ENCODE results near the gene EFHC1. TPM values are rescaled to one million over a fixed set of nuclear protein-coding genes. Genes with fewer than 3 reads are reported as not detected.

Gene EFHC1
- total RNA-seq, 1 experiment from 2014 or later, result 13.2 TPM

GRCh38 chr6:52510213-52510562 lies 90.0 kb downstream of the EFHC1 start:
- Histone ChIP-seq H3K23ac (ENCODE audit: insufficient read length, low read depth, low read length) (no peak overlapping the region), H2BK120ac (ENCODE audit: low read depth, low read length, poor library complexity, severe bottlenecking) (no peak overlapping the region), H3K4me2 (ENCODE audit: insufficient read depth, insufficient read length, low read length) (no peak overlapping the region), H4K8ac (replicated peaks; ENCODE audit: insufficient read length, low read depth, low read length) (no peak overlapping the region), H3K27me3 (ENCODE audit: insufficient read depth, low read length) (no peaks in the 10 kb centered on the region), H3K14ac (ENCODE audit: insufficient read depth, low read length) (no peak overlapping the region), H2BK12ac (ENCODE audit: insufficient read length, low read depth, low read length) (no peak overlapping the region), H2AFZ (ENCODE audit: low read length) (no peak overlapping the region), H3K23me2 (ENCODE audit: insufficient read length, low read depth, low read length, poor library complexity, severe bottlenecking) (no peaks in the 10 kb centered on the region), H2BK5ac (ENCODE audit: insufficient read length, low read length) (no peak overlapping the region), H3K79me2 (ENCODE audit: insufficient read depth, low read length) (no peaks in the 10 kb centered on the region), H3K56ac (ENCODE audit: insufficient read length, low read depth, low read length) (no peak overlapping the region), H3K9me3 (ENCODE audit: control insufficient read depth, low read depth, low read length) (no peaks in the 10 kb centered on the region), H4K5ac (ENCODE audit: insufficient read length, low read depth, low read length) (no peak overlapping the region), H3T11ph (ENCODE audit: low read length) (no peak overlapping the region), H3K79me1 (ENCODE audit: insufficient read depth, low read depth, low read length, poor library complexity, severe bottlenecking) (no peaks in the 10 kb centered on the region), H2BK15ac (ENCODE audit: low read depth, low read length) (no peak overlapping the region), H4K20me1 (ENCODE audit: control insufficient read depth, insufficient read depth, insufficient read length) (no peaks in the 10 kb centered on the region), H3K4me1 (ENCODE audit: insufficient read depth, low read length) (peaks cover 7% of the 10 kb centered on the region; the same call in 1 of the 2 replicates), H2BK20ac (ENCODE audit: low read depth, low read length, poor library complexity, severe bottlenecking) (no peak overlapping the region), H3K9ac (ENCODE audit: extremely low read depth, insufficient read length, low read length) (no peak overlapping the region), H4K91ac (ENCODE audit: insufficient read length, low read depth, low read length) (no peak overlapping the region), H3K4ac (ENCODE audit: low read depth, low read length) (no peak overlapping the region), H2AK5ac (ENCODE audit: insufficient read length, low read length) (no peak overlapping the region), H3K18ac (ENCODE audit: insufficient read length, low read depth, low read length) (no peak overlapping the region), H3K27ac (ENCODE audit: insufficient read length, low read depth, low read length) (no peak overlapping the region)
- Mint-ChIP-seq H3K4me3 (no peak overlapping the region), H3K4me1 (peaks cover 40 to 47% of the 10 kb centered on the region in 2 experiments), H3K9me3 (no peaks in the 10 kb centered on the region), H3K36me3 (ENCODE audit: insufficient read depth in 1 of 3, low read depth in 3 of 3) (peaks cover 16 to 62% (median 38%) of the 10 kb centered on the region in 3 experiments; a peak in 6 of 7 replicates), H3K27ac (peak overlapping the region; percentile 44 to 91 (median 86); a peak in 5 of 7 replicates), H3K27me3 (ENCODE audit: low read depth) (no peaks in the 10 kb centered on the region)
- DNase-seq, result no peak
- TF ChIP-seq CTCF (conservative IDR thresholded peaks at IDR 0.05), result no peak

All from H9 (cell line).